22Rv1 (cell line): ENCODE results near the gene GASK1B.

Source experiments
- H3K27ac ChIP-seq: fragments of 450-650 bp; 2 replicates; pipeline ENCODE4 v1.5.1; 2017
- ZFX ChIP-seq: fragments of 450-650 bp; IDR thresholded peaks from 2 replicates; pipeline ENCODE4 v1.6.1; 2017; ENCODE audit warnings: antibody characterized with exemption, borderline replicate concordance
- TF ChIP-seq, protein P1 (sequence below): fragments of 450-650 bp; IDR thresholded peaks from 2 replicates; pipeline ENCODE4 v1.5.1; 2017; ENCODE audit warnings: mild to moderate bottlenecking

GASK1B gene

DNA sequence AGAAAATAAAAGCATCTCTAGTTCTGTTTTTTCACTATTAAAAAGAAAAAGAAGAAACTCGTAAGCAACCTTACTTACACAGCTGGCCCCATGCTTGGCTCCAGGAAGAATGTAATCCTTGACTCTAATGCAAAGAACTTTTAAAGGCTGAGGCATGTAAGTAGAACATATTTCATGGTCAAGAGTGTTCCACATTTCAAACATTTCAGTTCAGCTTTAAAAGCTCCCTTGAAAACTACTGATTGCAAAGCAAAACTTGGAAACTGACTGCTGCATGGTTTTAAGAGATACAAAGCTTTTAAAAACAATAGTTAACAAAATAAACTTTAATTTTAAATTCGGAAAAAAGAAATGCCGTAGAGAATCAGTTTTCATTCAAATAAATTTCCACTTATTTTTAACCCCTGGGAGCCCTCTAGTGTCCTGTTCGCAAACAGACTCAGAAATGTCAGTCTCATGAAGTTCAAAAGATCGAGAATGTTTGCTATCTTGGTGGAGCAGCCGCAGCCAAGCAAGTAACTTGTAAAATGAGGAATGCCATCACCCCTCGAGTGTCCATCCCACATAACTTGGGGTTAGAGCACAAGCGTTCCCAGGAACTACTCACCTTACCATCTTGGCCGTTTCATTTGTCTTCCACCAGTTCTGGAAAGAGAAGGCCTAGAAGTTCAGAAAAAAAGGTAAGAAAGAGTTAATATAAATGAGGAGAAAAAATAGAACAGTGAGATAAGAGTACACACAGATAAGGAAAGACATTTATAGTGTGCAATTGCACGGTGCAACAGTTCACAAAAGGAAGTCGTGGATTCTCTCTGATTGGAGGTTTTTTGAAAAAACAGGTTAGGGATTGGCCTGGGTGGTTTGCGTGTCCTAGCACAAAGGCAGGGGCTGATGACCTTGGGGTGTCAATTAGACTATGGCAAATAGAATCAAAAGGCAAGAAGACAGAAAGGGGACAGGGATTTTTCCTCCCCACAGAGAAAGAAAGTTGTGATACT lies at the start of gene GASK1B:
Gene GASK1B, minus strand, starts transcription at position 765 of the 998 bp plus-strand sequence. CDS start 1,650 bp downstream, outside the sequence.
- no peak for TF ChIP-seq ZFX
- TF ChIP-seq, protein P1, sequence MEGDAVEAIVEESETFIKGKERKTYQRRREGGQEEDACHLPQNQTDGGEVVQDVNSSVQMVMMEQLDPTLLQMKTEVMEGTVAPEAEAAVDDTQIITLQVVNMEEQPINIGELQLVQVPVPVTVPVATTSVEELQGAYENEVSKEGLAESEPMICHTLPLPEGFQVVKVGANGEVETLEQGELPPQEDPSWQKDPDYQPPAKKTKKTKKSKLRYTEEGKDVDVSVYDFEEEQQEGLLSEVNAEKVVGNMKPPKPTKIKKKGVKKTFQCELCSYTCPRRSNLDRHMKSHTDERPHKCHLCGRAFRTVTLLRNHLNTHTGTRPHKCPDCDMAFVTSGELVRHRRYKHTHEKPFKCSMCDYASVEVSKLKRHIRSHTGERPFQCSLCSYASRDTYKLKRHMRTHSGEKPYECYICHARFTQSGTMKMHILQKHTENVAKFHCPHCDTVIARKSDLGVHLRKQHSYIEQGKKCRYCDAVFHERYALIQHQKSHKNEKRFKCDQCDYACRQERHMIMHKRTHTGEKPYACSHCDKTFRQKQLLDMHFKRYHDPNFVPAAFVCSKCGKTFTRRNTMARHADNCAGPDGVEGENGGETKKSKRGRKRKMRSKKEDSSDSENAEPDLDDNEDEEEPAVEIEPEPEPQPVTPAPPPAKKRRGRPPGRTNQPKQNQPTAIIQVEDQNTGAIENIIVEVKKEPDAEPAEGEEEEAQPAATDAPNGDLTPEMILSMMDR = peak; percentile 81
- peak within 1 kb of the TSS; percentile 54 for H3K27ac ChIP-seq

DNA sequence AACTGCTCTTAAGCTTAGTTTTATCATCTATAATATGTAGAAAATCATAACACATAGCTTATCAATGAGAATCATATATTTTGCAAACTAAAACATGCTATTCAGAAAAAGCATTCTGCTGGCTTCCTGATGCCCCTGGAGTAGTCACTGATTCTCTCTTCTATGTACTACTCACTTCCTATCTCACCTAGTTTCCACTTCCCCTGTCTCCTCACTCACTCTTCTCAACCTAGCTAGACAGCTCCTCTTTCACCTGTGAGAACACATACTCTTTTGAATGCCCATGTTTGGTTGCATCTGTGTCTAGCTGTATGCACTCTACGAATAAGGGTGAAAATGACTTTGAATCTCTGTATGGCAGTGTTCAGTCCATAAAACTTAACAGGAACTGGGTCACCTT lies 46.8 kb upstream of the GASK1B start:
- TF ChIP-seq ZFX = no peak
- TF ChIP-seq, protein P1 = no peak
- H3K27ac ChIP-seq = no peak overlapping the region

DNA sequence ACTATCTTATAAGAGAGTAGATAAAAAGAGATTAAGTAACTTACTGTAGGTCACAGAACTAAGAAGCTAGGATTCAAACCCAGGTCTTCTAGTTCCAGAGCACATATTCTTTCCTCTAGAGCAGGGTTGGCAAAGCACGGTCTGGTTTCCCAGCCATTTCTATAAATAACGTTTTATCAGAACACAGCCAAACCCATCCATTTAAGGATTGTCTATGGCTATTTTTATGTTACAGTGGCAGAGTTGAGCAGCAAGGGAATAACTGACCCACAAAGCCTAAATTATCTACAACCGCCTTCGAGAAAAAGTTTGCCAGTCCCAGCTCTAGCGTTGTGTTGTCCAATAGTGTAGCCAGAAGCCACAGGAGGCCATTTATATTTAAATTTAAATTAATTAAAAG lies 44.9 kb upstream of the GASK1B start:
- H3K27ac ChIP-seq = no peak overlapping the region
- TF ChIP-seq, protein P1 = no peak
- TF ChIP-seq ZFX = no peak

DNA sequence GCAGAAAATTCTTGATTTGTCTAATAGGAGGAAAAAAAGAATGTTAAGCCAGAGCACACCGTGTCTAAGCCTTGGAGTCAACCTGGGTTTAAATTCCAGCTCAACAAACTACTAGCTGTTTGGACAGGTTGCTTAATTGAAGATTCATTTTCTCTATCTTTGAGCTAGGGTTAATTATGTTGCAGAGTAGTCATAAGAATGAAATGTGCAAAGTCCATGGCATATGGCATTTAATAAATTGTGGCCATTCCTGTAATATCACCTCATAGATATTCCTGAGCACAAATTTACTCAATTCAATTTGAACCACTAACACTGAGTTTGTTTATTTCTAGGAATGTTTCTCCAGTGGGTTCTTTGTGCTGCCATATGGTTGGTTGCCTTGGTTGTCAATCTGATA lies 42.0 kb upstream of the GASK1B start:
- no peak overlapping the region for H3K27ac ChIP-seq
- TF ChIP-seq, protein P1 = no peak
- TF ChIP-seq ZFX = no peak

DNA sequence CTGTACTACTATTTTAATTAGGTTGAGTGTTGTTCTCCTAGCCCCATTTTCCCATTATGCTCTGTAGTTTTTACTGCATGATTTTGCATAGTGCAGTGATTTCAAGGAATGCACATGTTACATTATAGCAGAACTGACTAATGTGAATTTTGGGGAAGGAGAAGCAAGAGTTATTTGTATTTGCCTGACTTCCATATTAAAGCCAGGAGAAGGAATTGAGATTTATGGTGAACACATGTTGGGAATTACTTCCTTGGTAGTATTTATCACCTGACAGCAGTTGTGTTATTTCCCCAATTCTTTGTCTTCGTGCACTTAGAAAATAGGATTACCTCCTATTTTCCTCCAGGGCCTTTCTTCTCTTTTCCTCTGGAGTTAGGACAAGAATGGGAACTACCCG lies 40.6 kb upstream of the GASK1B start:
- TF ChIP-seq, protein P1 = no peak
- no peak for TF ChIP-seq ZFX
- no peak overlapping the region for H3K27ac ChIP-seq

DNA sequence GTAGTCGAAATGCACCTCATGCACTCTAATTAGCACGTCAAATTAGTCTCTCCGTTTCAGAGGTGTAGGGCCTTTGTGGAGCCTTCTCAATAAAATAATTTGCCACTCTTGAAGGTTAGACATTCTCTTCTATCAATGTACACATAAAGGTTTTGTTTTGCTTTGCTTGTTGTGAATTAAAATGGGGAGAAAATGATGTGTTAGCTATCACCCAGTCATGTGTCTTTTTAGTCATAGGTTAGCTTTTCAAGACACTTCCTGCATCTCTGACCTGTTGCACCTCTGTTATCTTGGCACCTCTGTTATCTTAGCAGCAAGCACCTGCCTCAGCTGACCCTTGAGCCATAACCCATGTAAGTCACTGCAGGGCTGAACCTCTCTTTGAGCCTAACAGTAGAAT lies 38.4 kb upstream of the GASK1B start:
- peak overlapping the region; percentile 82 for H3K27ac ChIP-seq
- TF ChIP-seq ZFX = no peak
- TF ChIP-seq, protein P1 = no peak
